DMS 273 treated with DMSO at 0.1 percent for 48 hours (cell line): ENCODE results near the gene SESN1.

Source experiments
- DNase-seq: peaks from one replicate; lab custom pipeline; 2025; lab: John Stamatoyannopoulos, UW

SESN1 gene

GRCh38 chr6:109028439-109028838, 66.2 kb downstream of the SESN1 start:
- no peak for DNase-seq

- DNase-seq: no peak
Observed at GRCh38 chr6:109027964-109028363, 66.7 kb downstream of the SESN1 start.

- DNase-seq: no peak
Observed at GRCh38 chr6:109025639-109026038, 69.0 kb downstream of the SESN1 start.

GRCh38 chr6:109024784-109025183, 69.9 kb downstream of the SESN1 start:
- no peak for DNase-seq

GRCh38 chr6:109024368-109024767, 70.3 kb downstream of the SESN1 start:
- no peak for DNase-seq

- no peak for DNase-seq
Observed at GRCh38 chr6:109023356-109023925, 71.2 kb downstream of the SESN1 start.

- DNase-seq: no peak
Observed at GRCh38 chr6:109021870-109022269, 72.8 kb downstream of the SESN1 start.

- no peak for DNase-seq
Observed at GRCh38 chr6:109019911-109020310, 74.7 kb downstream of the SESN1 start.

GRCh38 chr6:109015176-109015575, 79.5 kb downstream of the SESN1 start:
- DNase-seq: no peak

GRCh38 chr6:109014606-109015005, 80.0 kb downstream of the SESN1 start:
- no peak for DNase-seq

- no peak for DNase-seq
Observed at GRCh38 chr6:109013656-109014305, 80.9 kb downstream of the SESN1 start.

GRCh38 chr6:109010705-109011102, 83.9 kb downstream of the SESN1 start:
- DNase-seq: no peak

GRCh38 chr6:109009962-109010704, 84.5 kb downstream of the SESN1 start:
- no peak for DNase-seq

GRCh38 chr6:109009236-109009961, 85.2 kb downstream of the SESN1 start:
- DNase-seq: peak; percentile 80

- peak; percentile 66 for DNase-seq
Observed at GRCh38 chr6:109008537-109009235, 86.0 kb downstream of the SESN1 start.

- DNase-seq: no peak
Observed at GRCh38 chr6:109008054-109008453, 86.6 kb downstream of the SESN1 start.

- no peak for DNase-seq
Observed at GRCh38 chr6:109007521-109007920, 87.1 kb downstream of the SESN1 start.

GRCh38 chr6:109006818-109007217, 87.8 kb downstream of the SESN1 start:
- no peak for DNase-seq

- DNase-seq: no peak
Observed at GRCh38 chr6:109002882-109003281, 91.8 kb downstream of the SESN1 start.

GRCh38 chr6:109002051-109002697, 92.5 kb downstream of the SESN1 start:
- DNase-seq: no peak

- no peak for DNase-seq
Observed at GRCh38 chr6:109001291-109001894, 93.3 kb downstream of the SESN1 start.
